Urinary bladder (tissue), 4 donors: ENCODE measurements around the gene CDKN2C. TPM values are rescaled to one million over a fixed set of nuclear protein-coding genes. Genes with fewer than 3 reads are reported as not detected.

Experiments
- DNase-seq: peaks from one replicate; pipeline ENCODE4 v3.0.0-alpha.2; 2015; ENCODE audit errors: extremely low spot score
- H3K27ac ChIP-seq: one replicate; pipeline ENCODE4 v1.5.1; 2013; ENCODE audit warnings: low read depth, mild to moderate bottlenecking, moderate library complexity
- H3K36me3 ChIP-seq: one replicate; pipeline ENCODE4 v1.6.1; 2013; ENCODE audit warnings: mild to moderate bottlenecking, moderate library complexity; ENCODE audit not compliant: insufficient read depth
- H3K4me1 ChIP-seq: one replicate; pipeline ENCODE4 v1.6.1; 2013; ENCODE audit warnings: mild to moderate bottlenecking, moderate library complexity; ENCODE audit not compliant: insufficient read depth
- H3K4me3 ChIP-seq: one replicate; pipeline ENCODE4 v1.5.1; 2013; ENCODE audit warnings: low read depth, low read length
- WGBS: extraction: QIAGEN DNeasy Blood & Tissue Kit; methylation state at CpG from one replicate; pipeline ENCODE4 v1.1.7; 2013; 5-methylcytosine and 5-hydroxymethylcytosine counted together
- polyA plus RNA-seq: library from polyadenylated mRNA; stranded (reverse); fragments of 200-250 nt; gene quantifications from one replicate; pipeline ENCODE4 v1.2.3, GENCODE V29; 2013
- total RNA-seq: library from RNA; depleted of rRNA; stranded (reverse); fragments of >200 nt; gene quantifications from one replicate; pipeline ENCODE4 v1.2.3, GENCODE V29; 2014
- donor health status: healthy with polysubstance abuse.
- donor health status: healthy.

The CDKN2C gene
- total and polyA plus RNA-seq, 2 donors: 16.9 to 19.9 TPM

GRCh38 chr1:50970931-50971582, 1.0 kb downstream of the CDKN2C start:
- no peak for DNase-seq
- Histone ChIP-seq H3K4me3 (peak overlapping the region; percentile 92), H3K36me3 (no peaks in the 10 kb centered on the region), H3K4me1 (no peaks in the 10 kb centered on the region), H3K27ac (no peak overlapping the region)
- 20% methylated on average over 7 of the region's 7 CpGs for WGBS

GRCh38 chr1:50971748-50972305, 1.8 kb downstream of the CDKN2C start:
- DNase-seq: no peak

GRCh38 chr1:50972766-50973165, 2.7 kb downstream of the CDKN2C start:
- WGBS: 43% methylated on average over 1 of the region's 1 CpG
- Histone ChIP-seq H3K36me3 (no peaks in the 10 kb centered on the region), H3K4me1 (no peaks in the 10 kb centered on the region), H3K4me3 (no peak overlapping the region), H3K27ac (no peak overlapping the region)
- no peak for DNase-seq

More at GRCh38 chr1:50971748-50972305, 1.8 kb downstream of the CDKN2C start:
- H3K4me1 ChIP-seq: no peaks in the 10 kb centered on the region
- no peak overlapping the region for H3K27ac ChIP-seq
- 58% methylated on average over 6 of the region's 6 CpGs for WGBS
- no peak overlapping the region for H3K4me3 ChIP-seq
- H3K36me3 ChIP-seq: no peaks in the 10 kb centered on the region

GRCh38 chr1:50973255-50973654, 3.2 kb downstream of the CDKN2C start:
- no peaks in the 10 kb centered on the region for H3K36me3 ChIP-seq
- DNase-seq: no peak
- no peaks in the 10 kb centered on the region for H3K4me1 ChIP-seq
- H3K27ac ChIP-seq: no peak overlapping the region
- WGBS: 90% methylated on average over 1 of the region's 1 CpG
- H3K4me3 ChIP-seq: no peak overlapping the region

GRCh38 chr1:50973875-50974617, 4.0 kb downstream of the CDKN2C start:
- no peak for DNase-seq
- Histone ChIP-seq H3K4me1 (no peaks in the 10 kb centered on the region), H3K4me3 (no peak overlapping the region), H3K36me3 (no peaks in the 10 kb centered on the region), H3K27ac (no peak overlapping the region)
- 87% methylated on average over 13 of the region's 13 CpGs for WGBS

- Histone ChIP-seq H3K4me3 (no peak overlapping the region), H3K36me3 (no peaks in the 10 kb centered on the region), H3K4me1 (no peaks in the 10 kb centered on the region), H3K27ac (no peak overlapping the region)
- 92% methylated on average over 1 of the region's 1 CpG for WGBS
- no peak for DNase-seq
These were observed 4.5 kb downstream of the CDKN2C start for GRCh38 chr1:50974618-50974935.

- Histone ChIP-seq H3K4me3 (no peak overlapping the region), H3K4me1 (no peaks in the 10 kb centered on the region), H3K27ac (no peak overlapping the region), H3K36me3 (no peaks in the 10 kb centered on the region)
- WGBS: 60% methylated on average over 1 of the region's 1 CpG
- no peak for DNase-seq
These were observed 5.4 kb downstream of the CDKN2C start for GRCh38 chr1:50975436-50975835.

GRCh38 chr1:50976111-50976889, 6.3 kb downstream of the CDKN2C start:
- H3K36me3 ChIP-seq: no peaks in the 10 kb centered on the region
- DNase-seq: no peak
- H3K27ac ChIP-seq: no peak overlapping the region
- H3K4me3 ChIP-seq: peak overlapping the region; percentile 93
- 53% methylated on average over 19 of the region's 19 CpGs for WGBS
- no peaks in the 10 kb centered on the region for H3K4me1 ChIP-seq

GRCh38 chr1:50976890-50977574, 7.0 kb downstream of the CDKN2C start:
- Histone ChIP-seq H3K4me1 (no peaks in the 10 kb centered on the region), H3K36me3 (no peaks in the 10 kb centered on the region), H3K4me3 (peak overlapping the region; percentile 93), H3K27ac (peak overlapping the region; percentile 93)
- WGBS: 5% methylated on average over 26 of the region's 26 CpGs
- DNase-seq: no peak

GRCh38 chr1:50977575-50978143, 7.6 kb downstream of the CDKN2C start:
- WGBS: under 1% methylated on average over 63 of the region's 63 CpGs
- Histone ChIP-seq H3K36me3 (no peaks in the 10 kb centered on the region), H3K4me1 (no peaks in the 10 kb centered on the region), H3K4me3 (peak overlapping the region; percentile 93), H3K27ac (peak overlapping the region; percentile 93)
- DNase-seq: no peak

GRCh38 chr1:50978144-50978851, 8.3 kb downstream of the CDKN2C start:
- Histone ChIP-seq H3K27ac (peak overlapping the region; percentile 93), H3K4me3 (peak overlapping the region; percentile 93), H3K4me1 (no peaks in the 10 kb centered on the region), H3K36me3 (no peaks in the 10 kb centered on the region)
- WGBS: 6% methylated on average over 42 of the region's 42 CpGs
- no peak for DNase-seq

GRCh38 chr1:50978852-50979781, 9.1 kb downstream of the CDKN2C start:
- no peaks in the 10 kb centered on the region for H3K4me1 ChIP-seq
- no peaks in the 10 kb centered on the region for H3K36me3 ChIP-seq
- WGBS: 53% methylated on average over 10 of the region's 10 CpGs

More at GRCh38 chr1:50978852-50979781, 9.1 kb downstream of the CDKN2C start:
- Histone ChIP-seq H3K27ac (peak overlapping the region; percentile 74), H3K4me3 (peak overlapping the region; percentile 93)
- no peak for DNase-seq
